Suprapubic skin (tissue), 3 donors: Measurements from ENCODE around the gene DNLZ.

Experiments used
- EP300 ChIP-seq: sonication (generic); formaldehyde crosslinking; IDR thresholded peaks from one replicate; pipeline ENCODE4 v1.6.1; 2017; ENCODE audit warnings: antibody characterized with exemption
- POLR2A ChIP-seq, 2 donors: fragments of 450-650 bp; IDR thresholded peaks; one replicate each; pipeline ENCODE4 v1.6.1; 2017; ENCODE audit warnings: antibody characterized with exemption in 2 of 2, mild to moderate bottlenecking in 2 of 2, moderate library complexity in 2 of 2
- TF ChIP-seq, protein P1 (sequence below), 2 donors: fragments of 200-600 bp in 1 of 2; fragments of 450-650 bp in 1 of 2; sonication (generic) in 1 of 2; IDR thresholded peaks; one replicate each; pipeline ENCODE4 v1.5.1; 2016 to 2019; ENCODE audit warnings: antibody characterized with exemption in 2 of 2, mild to moderate bottlenecking in 1 of 2, moderate library complexity in 1 of 2

DNA sequence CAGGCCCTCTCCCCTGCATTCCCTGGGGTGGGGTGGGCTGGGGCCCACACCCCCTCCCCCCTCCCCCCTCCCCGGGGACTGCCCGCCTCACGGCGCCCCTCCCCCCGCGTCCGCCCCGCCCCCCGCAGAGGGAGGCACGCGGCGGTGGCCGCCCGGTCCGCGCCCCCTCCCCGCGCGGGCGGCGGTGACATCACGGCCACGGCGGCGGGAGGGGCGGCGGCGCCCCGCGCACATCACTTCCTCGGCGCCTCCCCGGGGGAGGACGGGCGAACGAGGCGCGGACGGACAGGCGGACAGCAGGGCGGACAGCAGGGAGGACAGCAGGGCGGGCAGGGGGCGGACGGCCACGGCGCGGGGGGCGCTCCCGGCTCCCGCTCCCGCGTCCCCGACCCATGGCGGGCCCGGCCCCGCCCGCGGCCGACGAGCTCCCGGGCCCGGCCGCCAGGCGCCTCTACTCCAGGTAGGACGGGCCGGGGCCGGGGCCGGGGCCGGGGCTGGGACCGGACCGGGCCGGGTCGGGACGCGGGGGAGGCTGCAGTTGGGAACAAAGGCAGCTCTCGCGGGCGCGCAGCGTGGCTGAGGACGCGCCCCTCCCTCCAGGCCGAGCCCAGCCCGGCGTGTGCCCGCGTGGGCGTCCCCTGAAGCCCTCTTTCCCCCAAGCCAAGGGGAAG is 36.1 kb downstream of the DNLZ start, which contains the start of gene GPSM1:
- TF ChIP-seq, protein P1, sequence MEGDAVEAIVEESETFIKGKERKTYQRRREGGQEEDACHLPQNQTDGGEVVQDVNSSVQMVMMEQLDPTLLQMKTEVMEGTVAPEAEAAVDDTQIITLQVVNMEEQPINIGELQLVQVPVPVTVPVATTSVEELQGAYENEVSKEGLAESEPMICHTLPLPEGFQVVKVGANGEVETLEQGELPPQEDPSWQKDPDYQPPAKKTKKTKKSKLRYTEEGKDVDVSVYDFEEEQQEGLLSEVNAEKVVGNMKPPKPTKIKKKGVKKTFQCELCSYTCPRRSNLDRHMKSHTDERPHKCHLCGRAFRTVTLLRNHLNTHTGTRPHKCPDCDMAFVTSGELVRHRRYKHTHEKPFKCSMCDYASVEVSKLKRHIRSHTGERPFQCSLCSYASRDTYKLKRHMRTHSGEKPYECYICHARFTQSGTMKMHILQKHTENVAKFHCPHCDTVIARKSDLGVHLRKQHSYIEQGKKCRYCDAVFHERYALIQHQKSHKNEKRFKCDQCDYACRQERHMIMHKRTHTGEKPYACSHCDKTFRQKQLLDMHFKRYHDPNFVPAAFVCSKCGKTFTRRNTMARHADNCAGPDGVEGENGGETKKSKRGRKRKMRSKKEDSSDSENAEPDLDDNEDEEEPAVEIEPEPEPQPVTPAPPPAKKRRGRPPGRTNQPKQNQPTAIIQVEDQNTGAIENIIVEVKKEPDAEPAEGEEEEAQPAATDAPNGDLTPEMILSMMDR (IDR thresholded peaks at IDR 0.05): no peak
- peak in 1 of 2 donors; percentile 34 for TF ChIP-seq POLR2A (IDR thresholded peaks at IDR 0.05)
- no peak for TF ChIP-seq EP300
